HUES48 (cell line): ENCODE data around the gene PIGO.

ENCODE experiments used
- H3K27ac ChIP-seq: one replicate; pipeline ENCODE4 v1.7.0; 2013; ENCODE audit warnings: low read depth, low read length, inconsistent platforms
- H3K27me3 ChIP-seq: 2 replicates; pipeline ENCODE4 v1.6.1; 2013; ENCODE audit warnings: mild to moderate bottlenecking, low read length; ENCODE audit not compliant: control insufficient read depth, insufficient read depth
- H3K36me3 ChIP-seq: 2 replicates; pipeline ENCODE4 v1.6.1; 2013; ENCODE audit warnings: low read length; ENCODE audit not compliant: control insufficient read depth, insufficient read depth
- H3K4me1 ChIP-seq: 2 replicates; pipeline ENCODE4 v1.6.1; 2013; ENCODE audit warnings: mild to moderate bottlenecking, low read length; ENCODE audit not compliant: control insufficient read depth, insufficient read depth
- H3K4me3 ChIP-seq: 2 replicates; pipeline ENCODE4 v1.5.1; 2013; ENCODE audit warnings: mild to moderate bottlenecking, low read depth, low read length
- H3K9ac ChIP-seq: 2 replicates; pipeline ENCODE4 v1.6.1; 2013; ENCODE audit warnings: mild to moderate bottlenecking, low read depth, low read length, moderate library complexity
- H3K9me3 ChIP-seq: 2 replicates; pipeline ENCODE4 v1.6.1; 2013; ENCODE audit warnings: low read length; ENCODE audit not compliant: control insufficient read depth, insufficient read depth

PIGO gene

DNA sequence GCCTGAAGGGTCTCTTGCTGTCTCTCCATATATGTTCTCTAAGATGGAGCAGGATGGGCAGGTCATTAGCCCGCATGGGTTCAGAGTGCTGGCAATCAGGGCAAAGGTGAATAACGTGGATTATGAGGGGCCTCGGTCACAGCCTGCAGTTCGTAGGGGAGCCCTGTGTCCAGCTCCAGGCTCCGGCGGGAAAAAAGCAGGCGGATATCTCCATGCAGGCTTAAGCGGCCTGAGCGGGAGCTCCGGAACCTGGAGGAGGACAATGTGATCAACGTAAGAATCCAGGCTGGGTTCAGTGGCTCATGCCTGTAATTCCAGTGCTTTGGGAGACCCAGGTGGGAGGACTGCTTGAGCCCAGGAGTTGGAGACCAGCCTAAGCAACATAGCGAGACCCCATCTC lies 8.7 kb upstream of the PIGO start:
- Histone ChIP-seq H3K27me3 (no peaks in the 10 kb centered on the region), H3K27ac (no peak overlapping the region), H3K4me1 (peaks cover 13% of the 10 kb centered on the region), H3K4me3 (no peak overlapping the region), H3K36me3 (peaks cover 49% of the 10 kb centered on the region), H3K9me3 (no peaks in the 10 kb centered on the region), H3K9ac (no peak overlapping the region)

DNA sequence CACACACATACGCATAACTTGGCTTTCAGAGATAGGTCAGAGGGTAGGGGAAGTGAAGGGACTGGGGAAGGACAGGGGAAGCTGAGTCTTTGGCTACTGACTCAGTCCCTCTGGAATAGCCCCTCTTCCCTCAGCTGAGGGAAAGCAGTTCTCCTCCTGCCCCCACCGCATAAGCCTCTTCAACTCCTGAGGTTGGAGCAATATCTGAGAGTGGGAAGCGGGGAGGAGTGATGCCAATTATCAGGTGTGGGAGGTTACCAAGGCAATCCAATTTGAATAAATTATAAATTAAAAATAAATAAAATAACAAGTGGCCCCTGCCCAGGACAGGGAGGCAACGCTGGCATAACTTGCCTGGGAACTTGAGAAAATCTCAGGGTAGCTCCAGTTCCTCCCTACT lies 8.2 kb upstream of the PIGO start:
- H3K9ac ChIP-seq = no peak overlapping the region
- H3K27ac ChIP-seq = peak overlapping the region; percentile 99
- H3K36me3 ChIP-seq = peaks cover 54% of the 10 kb centered on the region
- no peaks in the 10 kb centered on the region for H3K27me3 ChIP-seq
- H3K4me3 ChIP-seq = no peak overlapping the region
- peaks cover 13% of the 10 kb centered on the region for H3K4me1 ChIP-seq
- no peaks in the 10 kb centered on the region for H3K9me3 ChIP-seq

DNA sequence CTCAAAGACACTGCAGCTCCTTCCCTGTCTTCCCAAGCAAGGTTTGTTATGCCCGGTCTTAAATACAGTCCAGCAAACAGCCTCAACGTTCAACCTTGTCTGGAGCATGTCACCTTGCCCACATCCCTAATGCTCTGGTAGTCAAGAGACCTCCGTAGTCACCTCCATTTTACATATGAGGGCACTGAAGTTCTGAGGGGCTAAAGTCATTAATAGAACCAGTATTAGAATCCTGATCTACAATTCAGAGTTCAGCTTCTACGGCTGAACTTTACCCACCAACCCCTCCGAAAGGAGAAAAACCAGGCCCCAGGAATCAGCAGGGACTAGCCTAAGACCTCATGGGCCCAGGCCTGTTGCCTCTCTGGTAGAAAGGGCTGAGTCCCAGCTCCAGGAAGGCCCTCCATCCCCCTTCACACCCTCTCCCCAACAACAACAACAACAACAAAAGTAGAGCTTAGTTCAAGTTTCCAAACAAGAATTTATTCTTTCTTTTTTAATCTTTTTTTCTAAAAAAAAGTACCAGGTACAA lies 7.3 kb upstream of the PIGO start:
- peak overlapping the region; percentile 91 for H3K4me3 ChIP-seq
- no peaks in the 10 kb centered on the region for H3K27me3 ChIP-seq
- H3K9me3 ChIP-seq = no peaks in the 10 kb centered on the region
- H3K27ac ChIP-seq = peak overlapping the region; percentile 99
- H3K36me3 ChIP-seq = peaks cover 59% of the 10 kb centered on the region
- H3K9ac ChIP-seq = peak overlapping the region; percentile 60
- H3K4me1 ChIP-seq = peaks cover 13% of the 10 kb centered on the region

DNA sequence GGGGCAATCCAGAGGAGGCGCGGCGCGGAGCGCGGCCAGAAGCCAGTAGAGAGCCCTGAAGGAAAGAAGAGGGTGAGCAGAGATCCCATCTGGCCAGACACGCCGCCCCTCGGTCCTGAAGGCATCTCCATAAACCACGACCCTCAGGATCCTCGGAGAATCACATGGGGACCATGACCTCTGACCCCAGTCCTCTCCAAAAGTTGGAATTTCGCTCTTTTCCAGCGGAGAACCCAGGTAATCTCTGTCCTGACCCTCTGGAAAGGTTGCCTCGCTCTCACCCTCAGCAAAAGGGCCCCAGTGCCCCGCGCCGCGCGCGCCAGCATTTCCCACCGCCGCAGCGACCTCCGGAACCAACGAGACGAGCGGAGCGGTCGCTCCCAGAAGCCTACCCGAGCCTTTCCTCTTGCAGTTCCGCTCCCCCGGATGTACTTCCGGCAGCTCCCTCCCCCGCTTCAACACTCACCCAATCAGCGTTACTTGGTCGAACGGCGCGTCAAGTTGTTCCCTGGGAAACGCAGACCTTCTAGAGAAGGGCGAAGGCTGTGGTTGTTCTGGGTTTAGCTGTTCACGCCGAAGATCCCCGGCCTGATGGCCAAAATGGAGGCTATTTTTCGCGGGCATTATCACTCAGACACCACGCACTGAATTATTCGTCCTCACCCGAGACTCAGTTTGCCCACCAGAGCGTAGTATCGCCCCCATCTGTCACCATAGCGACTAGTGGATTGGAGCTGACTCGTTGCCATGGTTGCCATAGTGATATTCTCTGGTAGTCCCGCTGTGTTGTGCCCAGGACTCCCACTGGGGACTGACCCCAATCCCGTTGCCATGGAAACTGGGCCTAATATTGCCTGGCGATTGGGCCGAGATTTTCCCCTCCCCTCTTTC lies 6.6 kb upstream of the PIGO start, which contains the start of gene STOML2:
Gene STOML2 (minus strand): TSS at position 363 of the 891 bp plus-strand sequence. CDS start 37 bp downstream, at position 326.
- H3K36me3 ChIP-seq = peaks cover 58% of the 10 kb centered on the region
- peak within 1 kb of the TSS; percentile 99 for H3K27ac ChIP-seq
- no peaks in the 10 kb centered on the region for H3K27me3 ChIP-seq
- H3K4me3 ChIP-seq = peak within 1 kb of the TSS; percentile 91
- H3K9ac ChIP-seq = peak within 1 kb of the TSS; percentile 87
- H3K9me3 ChIP-seq = no peaks in the 10 kb centered on the region
- H3K4me1 ChIP-seq = peaks cover 13% of the 10 kb centered on the region

DNA sequence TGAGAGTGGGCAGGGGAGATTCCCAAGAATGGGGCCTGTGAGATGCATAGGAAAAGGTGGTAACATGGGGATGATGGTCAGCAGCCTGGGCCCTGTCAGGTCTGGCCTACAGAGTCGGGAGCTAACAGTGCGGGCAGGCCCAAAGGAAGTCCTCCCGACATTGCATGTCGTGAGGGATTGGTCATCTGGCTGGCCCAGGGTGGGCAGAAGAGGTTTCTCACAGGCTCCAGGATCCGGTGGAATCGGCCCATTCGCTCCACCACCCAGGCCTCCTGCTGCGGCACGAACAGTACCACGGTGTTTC lies 6.0 kb upstream of the PIGO start:
- H3K9ac ChIP-seq = peak overlapping the region; percentile 87
- peaks cover 13% of the 10 kb centered on the region for H3K4me1 ChIP-seq
- H3K27ac ChIP-seq = peak overlapping the region; percentile 99
- no peaks in the 10 kb centered on the region for H3K27me3 ChIP-seq
- H3K36me3 ChIP-seq = peaks cover 53% of the 10 kb centered on the region
- H3K9me3 ChIP-seq = no peaks in the 10 kb centered on the region
- peak overlapping the region; percentile 91 for H3K4me3 ChIP-seq

DNA sequence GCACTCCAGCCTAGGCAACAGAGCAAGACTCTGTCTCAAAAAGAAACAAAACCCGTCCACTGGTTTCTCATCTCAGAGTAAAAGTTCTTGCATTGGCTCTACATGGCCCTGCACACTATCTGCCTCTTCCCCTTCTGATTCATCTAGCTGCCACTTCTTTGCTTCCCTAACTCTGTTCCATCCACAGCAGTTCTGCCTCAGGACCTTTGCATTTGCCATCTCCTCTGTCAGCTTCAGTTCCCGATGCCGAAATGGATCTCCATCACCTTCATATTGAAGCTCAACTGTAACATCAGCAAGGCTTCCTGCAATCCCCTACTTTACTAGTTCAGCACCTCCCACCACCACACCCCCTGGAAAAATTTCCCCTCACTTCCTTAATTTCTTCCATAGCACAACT lies 1.2 kb upstream of the PIGO start:
- peaks cover 46% of the 10 kb centered on the region for H3K36me3 ChIP-seq
- no peak overlapping the region for H3K4me3 ChIP-seq
- H3K9me3 ChIP-seq = no peaks in the 10 kb centered on the region
- H3K9ac ChIP-seq = no peak overlapping the region
- no peaks in the 10 kb centered on the region for H3K27me3 ChIP-seq
- H3K27ac ChIP-seq = no peak overlapping the region
- H3K4me1 ChIP-seq = peaks cover 8% of the 10 kb centered on the region; the same call in 1 of the 2 replicates

DNA sequence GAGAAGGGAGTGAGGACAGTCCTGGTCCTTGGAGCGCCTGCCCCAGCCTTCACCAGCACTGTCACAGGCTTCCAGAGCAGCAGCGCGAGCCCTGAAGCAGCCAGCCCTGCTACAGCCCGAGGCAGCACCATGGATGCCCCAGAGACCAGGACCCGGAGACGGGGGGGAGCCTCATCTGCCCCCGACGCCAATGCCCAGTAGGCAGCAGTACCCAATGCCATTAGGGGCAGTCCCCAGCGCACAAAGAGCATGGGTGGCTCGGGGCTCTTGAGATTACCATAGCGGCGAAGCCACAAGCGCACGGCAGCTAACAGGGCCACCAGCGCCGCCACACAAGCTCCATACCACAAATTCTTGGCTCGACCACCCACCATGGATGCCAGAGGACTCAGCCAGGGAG lies 4.9 kb downstream of the PIGO start:
- no peaks in the 10 kb centered on the region for H3K9me3 ChIP-seq
- no peaks in the 10 kb centered on the region for H3K27me3 ChIP-seq
- no peak overlapping the region for H3K4me3 ChIP-seq
- peaks cover 67% of the 10 kb centered on the region for H3K36me3 ChIP-seq
- H3K9ac ChIP-seq = no peak overlapping the region
- no peak overlapping the region for H3K27ac ChIP-seq
- H3K4me1 ChIP-seq = no peaks in the 10 kb centered on the region

DNA sequence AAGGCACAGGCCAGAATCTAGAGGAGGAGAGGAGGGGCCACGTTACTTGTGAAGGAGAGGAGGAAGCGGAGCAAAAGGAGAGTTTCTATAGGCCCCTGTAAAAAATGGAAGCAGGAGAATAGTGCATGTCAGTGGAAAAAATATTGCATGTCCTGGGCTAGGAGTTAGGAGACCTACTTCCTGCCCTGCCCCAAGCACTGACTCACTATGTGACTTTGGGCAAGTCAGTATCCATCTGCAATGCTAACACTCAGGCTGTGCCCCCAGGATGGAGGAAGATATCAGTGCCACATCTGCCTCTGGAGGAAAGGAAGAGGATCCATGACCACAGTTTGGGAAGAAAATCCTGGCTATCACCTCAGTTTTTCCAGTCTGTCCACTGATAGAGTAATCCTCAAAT lies 7.0 kb downstream of the PIGO start:
- Histone ChIP-seq H3K4me1 (no peaks in the 10 kb centered on the region), H3K36me3 (peaks cover 67% of the 10 kb centered on the region), H3K27ac (no peak overlapping the region), H3K4me3 (no peak overlapping the region), H3K9ac (no peak overlapping the region), H3K27me3 (no peaks in the 10 kb centered on the region), H3K9me3 (no peaks in the 10 kb centered on the region)

DNA sequence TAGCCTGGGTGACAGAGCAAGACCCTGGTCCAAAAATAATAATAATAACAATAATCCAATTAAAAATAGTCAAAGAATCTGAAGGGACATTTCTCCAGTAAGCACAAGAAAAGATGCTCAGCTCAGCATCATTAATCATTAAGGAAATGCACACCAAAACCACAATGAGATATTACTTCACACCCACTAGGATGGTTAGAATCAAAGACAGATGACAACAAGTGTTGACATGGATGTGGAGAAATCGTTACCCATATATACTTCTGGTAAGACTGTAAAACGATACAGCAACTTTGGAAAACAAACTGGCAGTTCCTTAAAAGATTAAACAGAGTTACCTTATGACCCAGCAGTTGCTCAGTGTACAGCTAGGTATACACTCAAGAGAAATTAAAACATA lies 11.3 kb downstream of the PIGO start:
- peaks cover 27% of the 10 kb centered on the region for H3K36me3 ChIP-seq
- no peaks in the 10 kb centered on the region for H3K9me3 ChIP-seq
- H3K9ac ChIP-seq = no peak overlapping the region
- H3K27me3 ChIP-seq = no peaks in the 10 kb centered on the region
- no peaks in the 10 kb centered on the region for H3K4me1 ChIP-seq
- H3K27ac ChIP-seq = no peak overlapping the region
- no peak overlapping the region for H3K4me3 ChIP-seq

DNA sequence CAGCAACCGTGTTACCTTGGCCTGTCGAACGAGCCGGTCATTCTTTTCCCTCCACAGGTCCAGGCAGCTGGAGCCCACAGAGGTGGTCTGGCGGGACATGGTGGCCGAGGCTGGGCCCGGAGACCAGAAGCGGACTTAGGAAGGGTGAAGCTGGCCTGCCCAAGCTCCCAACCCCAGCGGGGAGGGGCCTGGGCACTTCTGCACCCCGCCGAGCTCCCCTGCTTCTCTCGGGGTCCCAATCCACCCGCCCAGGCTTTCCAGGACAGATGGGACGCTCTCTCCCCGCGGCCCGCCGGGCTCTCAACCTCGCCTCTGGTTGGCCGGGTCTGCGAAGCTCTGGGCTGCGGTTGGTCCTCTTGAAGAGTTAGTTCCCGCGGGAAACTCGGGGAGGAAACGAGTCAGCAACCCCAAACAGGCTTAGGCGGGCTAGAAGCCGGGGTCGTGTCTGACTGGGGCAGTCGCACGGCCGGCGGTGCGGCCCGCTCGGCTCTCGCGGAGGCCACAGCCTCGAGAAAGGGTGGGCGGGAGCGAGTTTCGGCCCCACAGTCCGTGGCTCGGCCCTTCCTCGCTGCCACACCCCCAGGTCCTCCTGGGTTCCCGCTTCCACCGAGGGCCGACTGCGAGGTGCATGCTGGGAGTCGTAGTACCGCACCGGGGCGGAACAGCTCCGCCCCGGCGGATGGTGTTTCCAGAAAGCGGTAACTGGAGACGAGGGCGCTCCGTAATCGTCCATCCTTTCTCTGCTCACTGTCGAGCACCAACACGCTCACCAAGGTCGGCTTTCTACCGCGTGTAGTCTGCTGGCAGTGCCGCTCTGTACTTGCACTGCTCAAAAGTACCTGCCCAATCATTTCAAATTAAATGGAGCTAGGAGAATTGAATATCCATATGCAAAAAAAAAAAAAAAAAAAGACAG lies 16.7 kb downstream of the PIGO start, which contains the start of gene FANCG:
Gene FANCG (minus strand): TSS at position 517 of the 916 bp plus-strand sequence. CDS start 418 bp downstream, at position 99.
- H3K27ac ChIP-seq = peak within 1 kb of the TSS; percentile 97
- peaks cover 5% of the 10 kb centered on the region; the same call in 1 of the 2 replicates for H3K4me1 ChIP-seq
- peak within 1 kb of the TSS; percentile 94 for H3K9ac ChIP-seq
- H3K36me3 ChIP-seq = peaks cover 34% of the 10 kb centered on the region
- no peaks in the 10 kb centered on the region for H3K27me3 ChIP-seq
- H3K4me3 ChIP-seq = peak within 1 kb of the TSS; percentile 88
- no peaks in the 10 kb centered on the region for H3K9me3 ChIP-seq
